Measurements from ENCODE around the gene KCNA5.

Gene KCNA5

GRCh38 chr12:5068619-5069018 lies 24.9 kb downstream of the KCNA5 start:
- no peak for DNase-seq

- no peak for DNase-seq
These were observed 26.4 kb downstream of the KCNA5 start for GRCh38 chr12:5070090-5070489.

- no peak for DNase-seq
These were observed 27.8 kb downstream of the KCNA5 start for GRCh38 chr12:5071496-5071895.

DNA sequence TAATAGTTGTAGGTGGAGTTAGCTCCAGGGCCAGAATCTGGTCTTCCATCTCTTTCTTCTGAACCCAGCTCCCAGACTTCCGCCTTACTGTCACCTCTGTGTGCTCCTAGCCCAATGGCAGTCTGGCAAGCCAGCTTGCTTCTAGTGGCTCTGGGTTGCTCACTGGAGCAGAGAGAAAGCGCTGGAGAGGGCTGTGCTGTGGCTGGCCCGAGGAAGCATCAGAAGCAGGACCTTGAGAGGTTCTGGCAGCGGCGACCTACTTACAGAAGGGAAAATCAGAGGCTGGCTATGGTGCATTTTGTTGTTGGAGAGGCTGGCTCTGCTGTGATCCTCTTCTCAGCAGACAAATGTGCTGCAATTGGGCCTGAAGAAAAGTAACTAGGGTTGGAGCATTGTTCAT lies 28.6 kb downstream of the KCNA5 start:
- DNase-seq, result no peak

DNA sequence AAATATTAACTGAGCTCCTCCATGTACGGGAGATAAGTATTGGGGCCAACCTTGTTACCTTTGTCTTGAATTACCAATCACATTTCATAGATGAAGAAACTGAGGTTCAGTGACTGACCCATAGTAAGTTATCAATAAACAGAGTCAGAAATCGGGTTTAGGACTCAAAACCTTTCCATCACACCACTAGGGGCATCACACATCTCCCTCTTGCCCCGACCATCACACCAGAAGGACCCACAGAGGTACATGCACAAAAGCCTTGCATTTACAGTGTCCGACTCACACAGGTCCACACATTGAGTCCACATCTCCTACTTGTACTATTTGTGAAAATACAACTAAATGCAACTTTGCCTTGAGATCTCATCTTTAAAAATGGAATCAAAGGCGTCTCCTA lies 29.4 kb downstream of the KCNA5 start:
- DNase-seq, result no peak

DNA sequence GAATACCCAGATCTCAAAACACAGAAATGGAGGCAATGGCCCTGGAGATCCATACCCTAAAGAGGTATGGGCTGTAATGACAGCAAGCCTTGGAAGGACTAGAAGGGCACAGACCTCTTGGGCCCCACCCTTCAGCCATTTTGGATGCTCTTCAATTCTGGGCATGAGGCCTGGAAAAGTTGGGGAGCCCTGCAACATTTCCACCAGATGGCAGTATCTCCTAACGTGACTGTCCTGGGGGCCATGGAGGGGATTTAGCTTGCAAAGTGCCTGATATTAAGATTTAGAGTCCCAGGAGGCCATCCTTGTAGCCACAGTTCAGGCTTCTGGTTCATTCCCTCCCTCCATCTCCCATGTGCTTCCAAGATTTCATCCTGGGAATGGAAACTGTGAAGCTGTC lies 30.2 kb downstream of the KCNA5 start:
- no peak for DNase-seq

DNA sequence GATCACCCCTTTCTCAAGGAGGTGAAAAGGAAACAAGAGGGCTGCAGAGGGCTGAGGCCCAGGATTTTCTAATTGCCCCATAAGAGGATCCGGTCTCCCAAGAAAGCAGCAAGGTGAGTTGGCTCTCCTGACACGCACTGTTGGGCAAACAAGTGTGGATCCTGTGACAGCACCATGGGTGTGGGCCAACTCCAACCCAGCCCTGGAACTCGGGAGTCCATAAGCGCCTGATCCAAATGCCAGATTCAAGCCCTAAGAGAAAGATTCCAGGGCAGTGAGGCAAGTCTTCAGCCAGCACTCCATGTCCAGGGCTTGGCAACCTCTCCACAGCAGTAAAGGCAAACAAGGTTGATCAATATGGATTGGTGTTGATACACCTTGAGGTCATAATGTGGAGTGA lies 33.1 kb downstream of the KCNA5 start:
- DNase-seq, result no peak

DNA sequence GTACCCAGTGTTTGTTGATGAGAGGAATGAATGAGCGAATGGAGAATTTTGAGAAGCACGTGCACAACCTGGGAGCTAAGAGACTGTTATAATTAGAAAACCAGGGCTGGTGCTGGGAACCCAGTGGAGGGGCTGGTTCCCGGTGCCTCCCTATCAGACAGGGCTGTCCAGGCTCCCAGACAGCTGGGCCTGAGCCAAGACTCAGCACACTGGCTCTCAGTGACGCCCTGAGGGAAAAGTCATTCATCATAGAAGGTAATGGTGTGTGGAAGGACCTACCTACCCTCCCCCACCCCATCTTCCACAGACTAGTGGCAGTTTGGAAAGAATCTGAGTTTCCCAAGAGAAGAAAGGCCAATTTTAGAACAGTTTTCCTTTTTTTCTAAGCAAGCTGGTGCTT lies 34.7 kb downstream of the KCNA5 start:
- peak; percentile 40 for DNase-seq

- DNase-seq, result no peak
These were observed 37.3 kb downstream of the KCNA5 start for GRCh38 chr12:5081016-5081415.

GRCh38 chr12:5083955-5084849 lies 40.5 kb downstream of the KCNA5 start:
- DNase-seq, result peak; percentile 65

- DNase-seq, result no peak
These were observed 42.2 kb downstream of the KCNA5 start for GRCh38 chr12:5085896-5086295.

DNA sequence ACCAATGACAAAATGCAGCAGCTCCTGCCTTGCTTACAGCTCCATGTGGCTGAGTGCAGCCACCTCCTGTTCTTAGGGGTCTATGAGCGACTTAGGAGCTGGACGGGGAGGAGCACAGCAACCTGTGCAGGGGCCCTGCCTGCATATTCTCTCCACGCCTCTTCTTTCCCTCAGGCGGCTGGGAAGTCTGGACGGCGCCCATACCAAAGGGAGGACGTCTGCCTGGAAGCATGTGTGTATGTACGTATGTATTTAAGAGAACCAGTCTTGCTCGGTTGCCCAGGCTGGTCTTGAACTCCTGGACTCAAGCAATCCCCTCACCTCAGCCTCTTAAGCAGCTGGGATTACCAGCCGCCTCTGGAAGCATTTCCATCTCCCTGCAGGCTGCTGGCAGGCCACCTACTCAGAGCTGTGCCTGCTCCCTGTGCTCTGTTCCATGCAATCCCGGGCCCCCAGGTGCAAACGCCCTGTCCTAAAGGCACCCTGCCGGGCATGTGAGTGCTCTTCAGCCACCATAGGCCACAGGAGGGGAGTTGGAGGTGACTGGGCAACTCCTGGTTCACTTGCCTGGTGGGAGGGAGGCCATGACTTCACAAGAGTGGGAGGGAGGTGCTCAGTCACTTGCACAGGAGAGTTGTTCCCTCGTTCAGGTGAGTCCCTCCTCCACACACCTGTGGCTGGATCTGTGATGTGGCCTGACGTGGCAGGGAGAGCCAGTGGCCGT lies 44.3 kb downstream of the KCNA5 start:
- DNase-seq, result no peak

DNA sequence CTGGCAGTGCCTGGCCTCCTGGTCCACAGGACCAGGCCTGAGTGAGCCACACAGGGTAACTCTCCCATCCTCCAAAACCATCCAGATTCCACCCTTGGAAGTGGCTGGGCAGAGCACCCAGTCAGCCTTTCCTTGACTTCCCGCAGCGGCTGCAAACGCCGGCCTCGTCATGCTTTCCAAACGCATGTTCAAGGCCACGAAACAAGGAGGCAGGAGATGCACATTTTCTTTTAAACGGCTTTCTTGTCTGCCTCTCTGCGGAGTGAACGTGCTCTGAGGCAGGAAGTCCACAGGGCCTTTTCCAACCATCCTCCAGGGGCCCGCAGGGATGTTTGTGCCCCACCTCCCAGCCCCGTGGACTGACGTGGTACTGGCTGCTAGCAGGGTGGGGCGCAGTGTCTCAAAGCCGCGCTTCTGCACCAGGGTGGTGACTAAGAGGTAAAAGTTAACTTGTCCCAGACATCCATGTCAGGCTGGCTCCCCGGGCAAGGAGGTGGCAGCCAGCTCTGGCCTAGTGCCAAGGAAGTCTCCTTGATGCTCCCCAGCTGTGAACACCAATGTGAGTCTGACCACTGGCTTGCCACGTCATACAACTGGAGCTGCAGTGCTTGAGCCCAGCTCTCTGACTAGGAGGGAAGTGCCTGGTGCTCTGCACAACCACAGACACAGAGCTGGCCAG lies 45.0 kb downstream of the KCNA5 start:
- DNase-seq, result no peak

DNA sequence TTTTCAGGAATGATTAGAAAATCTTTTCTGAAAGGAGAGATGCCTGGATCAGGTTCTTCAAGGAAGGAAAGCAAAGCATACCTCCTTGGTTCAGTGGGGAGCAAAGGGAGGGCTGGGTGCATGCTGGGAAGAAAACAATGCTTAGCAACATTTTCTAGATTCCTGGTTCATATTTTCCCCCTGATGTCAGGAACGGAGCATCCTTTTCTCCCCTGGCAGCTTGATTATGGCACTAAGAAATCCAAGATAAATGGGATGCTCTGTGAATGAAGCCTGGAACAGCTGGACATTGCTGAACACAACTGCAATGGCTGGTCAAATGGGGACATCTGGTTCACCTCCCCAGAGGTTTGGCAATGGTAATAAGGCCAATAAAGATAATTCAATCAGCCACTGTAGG lies 50.9 kb downstream of the KCNA5 start:
- DNase-seq, result no peak

DNA sequence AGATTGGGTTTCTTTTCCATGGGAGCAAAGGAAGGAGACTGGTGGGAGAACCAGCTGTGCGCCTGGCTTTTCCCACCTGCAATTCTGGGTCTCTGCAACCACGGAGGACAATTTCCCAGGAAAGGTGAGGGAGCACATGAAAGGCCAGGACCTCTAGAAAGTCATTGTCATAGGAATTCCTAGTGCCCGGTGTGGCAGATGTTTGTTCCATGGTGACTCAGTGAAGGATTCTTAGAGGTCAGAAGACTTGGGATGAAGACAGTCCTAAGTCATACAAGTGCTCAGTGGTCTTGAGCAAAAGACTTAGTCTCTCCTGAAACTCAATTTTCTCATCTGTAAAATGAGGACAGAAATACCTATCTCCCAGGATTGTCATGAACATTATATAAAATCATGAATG lies 51.3 kb downstream of the KCNA5 start:
- no peak for DNase-seq
